Activated T-cell treated with anti-CD3 and anti-CD28 coated beads, Interleukin-2, amount 50 U/mL, for 1 hour (primary cell): ENCODE results near the gene CAMK1D.
"Not testable (repeated sequence)": the region's sequence is repeated elsewhere in the genome, so short reads cannot be mapped to it uniquely, and the experiment has no call there.

Experiments
- DNase-seq: peaks from one replicate; pipeline ENCODE4 v3.0.0-alpha.2; 2020

Gene CAMK1D

DNA sequence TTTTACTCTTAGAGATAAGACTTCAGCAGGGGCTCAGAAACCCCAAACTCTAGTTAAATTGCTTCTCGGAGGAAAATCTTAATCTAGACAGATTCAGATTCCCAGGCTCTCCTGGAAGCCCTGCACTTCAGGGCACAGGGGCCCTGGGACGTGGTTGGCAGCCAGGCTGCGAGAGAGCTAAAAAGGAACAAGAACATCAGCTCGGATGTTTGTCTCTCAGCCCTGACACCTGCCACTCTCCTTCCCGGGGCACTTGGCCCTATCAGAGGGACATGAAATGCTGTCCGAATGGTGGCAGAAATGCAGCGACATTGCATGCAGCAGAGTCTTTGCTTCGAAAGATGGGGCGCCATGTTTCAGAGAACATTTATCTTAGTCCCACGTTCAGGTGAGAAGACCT lies 485.4 kb downstream of the CAMK1D start:
- DNase-seq: no peak

DNA sequence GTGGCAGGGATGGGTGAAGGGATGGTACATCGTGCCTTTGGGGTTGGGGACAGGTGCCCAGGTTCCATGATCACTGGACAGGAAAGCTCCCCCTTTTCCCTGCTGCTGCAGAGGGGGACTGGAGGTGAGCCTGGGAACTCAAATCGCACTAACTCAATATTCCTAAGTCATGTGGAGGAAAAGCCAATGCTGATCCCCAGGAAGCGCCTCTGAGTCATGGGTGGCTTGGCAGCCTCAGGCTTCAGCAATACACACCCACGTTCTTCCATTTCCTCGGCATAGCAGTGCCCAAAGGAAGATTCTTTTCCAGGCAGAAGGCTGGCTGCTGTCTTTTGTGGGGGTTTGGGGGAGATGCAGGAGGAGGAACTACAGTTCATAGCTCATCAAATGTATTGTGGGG lies 486.4 kb downstream of the CAMK1D start:
- no peak for DNase-seq

DNA sequence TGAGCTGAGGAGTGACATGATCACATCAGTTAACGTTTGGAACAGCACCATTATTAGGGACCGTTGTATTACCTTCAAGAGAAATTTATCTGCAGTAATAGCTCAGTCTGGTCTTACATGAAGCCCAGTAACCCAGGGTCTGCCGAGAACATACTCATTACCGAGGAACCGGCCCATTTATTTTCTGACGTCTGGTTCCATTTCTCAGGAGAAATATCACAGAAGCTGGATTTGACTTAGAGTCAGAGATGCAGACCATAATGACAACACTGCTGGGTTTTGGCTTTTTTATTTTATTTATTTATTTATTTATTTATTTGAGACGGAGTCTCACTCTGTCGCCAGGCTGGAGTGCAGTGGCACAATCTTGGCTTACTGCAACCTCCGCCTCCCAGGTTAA lies 489.0 kb downstream of the CAMK1D start:
- no peak for DNase-seq

DNA sequence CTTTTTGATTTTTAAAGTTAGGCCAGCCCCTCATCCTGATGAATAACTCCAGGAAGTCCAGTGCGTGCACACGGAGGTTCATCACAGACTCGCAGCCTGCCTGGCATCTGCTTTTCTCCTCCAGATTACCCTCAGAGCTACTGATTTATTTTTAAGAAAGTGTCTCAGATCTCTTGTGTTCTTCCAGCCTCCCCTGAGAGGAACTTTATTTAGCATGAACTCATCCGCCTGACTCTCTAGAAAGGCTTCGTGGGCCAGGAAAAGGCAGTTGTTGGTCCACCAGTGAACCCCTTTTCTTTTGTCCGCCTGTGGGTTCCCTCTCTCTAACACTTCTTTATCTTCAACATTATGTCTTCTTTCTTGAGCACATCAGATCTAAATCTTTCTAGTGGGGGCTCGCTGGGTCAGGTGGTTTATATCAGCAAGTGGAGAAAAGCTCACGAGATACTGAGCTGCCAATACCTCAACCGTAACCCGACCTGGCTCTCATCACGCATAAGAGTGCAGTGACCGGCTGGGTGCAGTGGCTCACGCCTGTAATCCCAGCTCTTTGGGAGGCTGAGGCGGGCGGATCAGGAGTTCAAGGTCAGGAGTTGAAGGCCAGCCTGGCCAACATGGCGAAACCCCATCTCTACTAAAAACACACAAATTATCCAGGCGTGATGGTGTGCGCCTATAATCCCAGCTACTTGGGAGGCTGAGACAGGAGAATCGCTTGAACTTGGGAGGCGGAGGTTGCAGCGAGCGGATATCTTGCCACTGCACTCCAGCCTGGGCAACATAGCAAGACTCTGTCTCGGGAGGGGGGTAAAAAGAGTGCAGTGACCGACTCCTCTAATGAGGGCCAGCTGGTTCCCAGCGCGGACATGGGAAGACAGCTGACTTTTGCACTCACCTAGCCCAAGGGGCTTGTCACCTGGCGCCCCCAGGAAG lies 489.9 kb downstream of the CAMK1D start:
- no peak for DNase-seq

DNA sequence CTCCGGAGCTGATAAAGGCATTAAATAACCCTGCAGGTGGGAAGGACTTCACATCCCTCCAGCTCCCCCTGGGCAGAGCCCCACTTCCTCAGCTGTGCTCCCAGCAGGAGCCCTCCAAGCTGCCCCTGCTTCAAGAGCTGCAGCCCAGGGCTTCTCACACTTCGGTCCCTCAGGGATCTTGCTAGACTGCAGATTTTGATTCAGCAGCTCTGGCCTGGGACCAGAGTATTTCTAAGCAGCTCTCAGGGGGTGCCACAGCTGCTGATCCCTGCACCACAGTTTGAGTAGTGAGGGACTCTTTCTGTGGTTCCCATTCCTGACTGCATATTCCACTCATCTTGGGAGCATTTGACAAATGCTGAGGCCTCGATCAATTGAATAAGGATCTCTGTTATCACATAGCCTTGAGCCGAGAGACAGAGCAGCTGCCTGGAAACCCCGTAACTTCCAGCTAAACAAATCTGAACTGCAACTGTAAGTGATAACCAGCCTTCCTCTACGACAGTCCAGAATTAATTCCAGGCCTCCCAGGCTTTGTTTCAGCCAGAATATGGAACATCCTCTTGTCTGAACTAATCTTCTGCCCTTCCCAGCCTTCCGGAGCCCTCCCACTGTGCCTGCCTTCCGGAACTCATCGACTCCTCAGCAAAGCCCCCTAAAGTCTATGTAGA lies 490.7 kb downstream of the CAMK1D start:
- DNase-seq: no peak

DNA sequence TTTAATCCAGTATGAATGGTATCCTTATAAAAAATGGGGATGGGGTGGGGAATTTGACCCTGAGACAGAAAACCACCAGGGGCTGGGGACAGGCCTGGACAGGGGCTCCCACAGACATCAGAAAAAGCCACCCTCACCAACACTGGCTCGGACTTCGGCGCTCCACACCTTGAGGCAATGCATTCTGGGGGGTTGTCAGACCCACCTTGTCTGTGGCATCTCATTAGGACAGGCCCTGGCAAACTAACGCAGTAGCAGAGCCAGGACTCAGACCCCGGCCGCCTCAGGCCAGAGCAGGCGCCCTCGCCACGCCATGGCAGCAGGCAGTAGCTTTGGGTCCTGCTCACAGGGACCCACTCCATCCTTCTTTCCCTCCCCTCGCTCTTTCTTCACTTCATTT lies 492.1 kb downstream of the CAMK1D start:
- no peak for DNase-seq

DNA sequence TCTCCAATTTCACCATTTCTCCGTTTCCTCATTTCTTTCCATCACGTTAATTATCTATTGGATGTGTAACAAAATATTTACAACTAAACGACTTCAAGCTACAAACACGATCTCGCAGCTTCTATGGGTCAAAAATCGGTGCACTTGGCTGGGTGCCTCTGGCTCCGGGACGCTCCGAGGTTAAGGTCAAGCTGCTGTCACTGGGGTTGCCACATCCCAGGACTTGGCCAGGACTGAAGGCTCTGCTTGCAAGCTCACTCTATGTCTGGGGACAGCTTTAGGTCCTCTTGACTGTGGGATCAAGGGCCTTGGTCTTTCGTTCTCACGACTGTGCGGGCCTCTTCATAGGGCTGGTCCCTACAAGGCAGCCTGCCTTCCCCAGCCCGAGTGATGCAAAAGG lies 492.5 kb downstream of the CAMK1D start:
- DNase-seq: no peak

DNA sequence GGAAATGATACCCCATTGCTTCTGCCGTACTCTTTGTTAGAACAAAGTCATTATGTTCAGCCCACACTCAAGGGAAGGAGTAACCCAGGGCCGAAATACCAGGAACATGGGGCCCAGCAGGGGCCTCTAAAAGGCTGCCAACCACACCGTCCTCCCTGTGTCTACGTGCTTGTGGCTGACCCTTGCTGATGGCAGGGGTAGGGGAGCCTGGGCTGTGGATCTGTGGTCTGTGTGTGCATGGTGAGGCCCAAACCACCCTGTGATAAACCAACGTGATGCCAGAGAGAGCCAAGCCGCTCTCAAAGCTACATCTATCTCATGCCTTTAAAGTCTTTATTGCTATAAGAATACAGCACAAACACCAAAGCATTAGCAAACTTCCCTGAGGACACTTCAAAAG lies 493.0 kb downstream of the CAMK1D start:
- no peak for DNase-seq

DNA sequence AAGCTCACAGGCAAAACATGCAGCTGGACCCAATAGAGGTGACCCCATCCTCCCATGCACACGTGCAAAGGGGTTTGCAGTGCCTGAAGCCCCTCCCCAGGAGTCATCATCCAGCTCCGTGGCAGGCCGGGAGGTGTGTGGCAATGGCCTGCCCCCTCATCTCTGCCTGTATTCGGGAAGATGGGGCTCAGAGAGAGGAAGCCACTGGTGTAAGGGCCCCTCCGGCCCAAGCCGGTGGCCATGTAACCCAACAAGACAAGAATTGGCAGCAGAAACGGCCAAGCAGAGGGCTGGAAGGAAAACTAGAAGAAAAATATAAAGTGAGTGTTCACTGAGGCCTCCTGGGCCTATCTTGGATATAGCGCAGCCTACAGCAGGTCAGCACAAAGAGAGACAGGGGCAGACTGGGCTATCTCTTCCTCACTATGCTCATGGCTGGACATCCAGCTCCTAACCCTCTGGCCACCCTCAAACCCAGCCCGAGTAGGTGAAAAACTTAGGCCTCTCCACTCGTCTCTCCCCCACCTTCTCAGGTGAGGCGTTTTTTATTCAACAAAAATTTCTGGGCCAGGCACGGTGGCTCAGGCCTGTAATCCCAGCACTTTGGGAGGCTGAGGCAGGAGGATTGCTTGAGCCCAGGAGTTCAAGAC lies 494.1 kb downstream of the CAMK1D start:
- no peak for DNase-seq

DNA sequence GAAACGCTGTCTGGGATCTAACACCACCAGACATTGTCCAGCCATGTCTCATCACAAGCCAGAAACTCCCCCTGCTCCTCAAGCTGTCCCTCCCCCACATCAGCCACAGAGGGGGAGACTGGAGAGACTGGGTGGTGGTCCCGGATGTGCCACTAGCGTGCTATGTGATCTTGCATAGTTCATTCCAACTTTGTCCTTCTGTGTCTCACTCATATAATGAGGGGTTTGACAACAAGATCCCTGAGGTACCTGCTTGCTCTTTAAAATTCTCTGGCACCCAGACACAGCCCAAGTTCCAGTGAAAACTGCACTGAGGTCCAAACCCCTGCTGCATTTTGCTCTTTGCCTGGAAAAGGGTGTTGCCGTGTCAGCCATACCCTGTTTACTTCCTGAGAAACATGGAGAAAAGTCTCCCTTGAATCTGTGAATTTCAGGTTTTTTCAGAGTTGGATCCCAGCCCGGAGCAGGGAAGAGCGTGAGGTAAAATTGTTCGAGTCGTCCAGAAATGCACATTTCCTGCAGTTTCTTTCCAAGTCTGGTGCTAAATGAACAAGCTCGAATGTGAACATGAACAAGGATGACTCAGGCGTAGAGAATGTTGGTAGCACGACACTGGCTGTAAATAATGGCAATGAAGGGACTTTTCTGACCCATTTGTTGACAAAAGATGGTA lies 495.6 kb downstream of the CAMK1D start:
- no peak for DNase-seq

DNA sequence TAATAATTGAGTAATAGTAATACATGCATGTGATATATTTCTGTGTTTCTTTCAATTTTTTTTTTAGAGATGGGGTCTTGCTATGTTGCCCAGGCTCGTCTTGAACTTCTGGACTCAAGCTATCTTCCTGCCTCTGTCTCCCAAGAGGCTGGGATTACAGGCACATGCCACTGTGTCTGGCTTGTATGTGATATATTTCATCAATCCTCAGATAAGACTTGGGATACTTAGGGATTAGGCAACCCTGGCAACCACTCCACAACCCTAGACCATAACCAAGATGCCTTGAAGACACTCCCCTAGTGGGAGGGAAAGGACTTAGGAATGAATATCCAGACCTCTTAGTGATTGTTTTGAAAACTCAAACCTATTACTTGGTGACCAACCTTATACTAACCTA lies 497.4 kb downstream of the CAMK1D start:
- no peak for DNase-seq

DNA sequence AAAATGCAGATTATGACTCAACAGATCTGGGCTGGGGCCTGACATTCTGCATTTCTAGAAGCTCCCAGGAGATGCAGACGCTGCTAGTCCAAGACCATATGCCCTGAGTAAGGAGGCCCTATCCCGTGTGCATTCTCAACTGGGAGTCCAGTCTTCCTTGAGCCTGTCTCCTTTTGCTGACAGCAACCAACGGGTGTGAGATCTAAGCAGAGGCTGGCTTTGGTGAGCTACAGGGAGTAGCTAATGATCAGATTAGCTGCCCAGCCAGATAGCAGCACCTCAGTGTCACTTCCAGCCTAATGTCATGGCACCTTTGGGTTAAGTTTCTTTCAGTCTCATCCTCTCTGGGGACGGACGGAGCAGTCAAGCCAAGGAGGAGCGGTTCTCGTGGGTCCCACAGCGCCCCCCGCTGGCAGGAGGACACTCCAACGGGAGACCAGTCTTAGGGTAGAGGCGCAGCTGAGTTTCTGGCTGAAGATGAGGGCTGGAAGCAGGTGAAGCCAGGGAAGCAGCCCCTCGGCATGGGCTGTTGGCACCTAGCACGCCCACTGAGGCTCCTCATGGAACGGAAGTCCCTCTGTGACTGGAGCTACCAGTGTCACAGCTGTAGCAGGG lies 498.1 kb downstream of the CAMK1D start:
- no peak for DNase-seq

DNA sequence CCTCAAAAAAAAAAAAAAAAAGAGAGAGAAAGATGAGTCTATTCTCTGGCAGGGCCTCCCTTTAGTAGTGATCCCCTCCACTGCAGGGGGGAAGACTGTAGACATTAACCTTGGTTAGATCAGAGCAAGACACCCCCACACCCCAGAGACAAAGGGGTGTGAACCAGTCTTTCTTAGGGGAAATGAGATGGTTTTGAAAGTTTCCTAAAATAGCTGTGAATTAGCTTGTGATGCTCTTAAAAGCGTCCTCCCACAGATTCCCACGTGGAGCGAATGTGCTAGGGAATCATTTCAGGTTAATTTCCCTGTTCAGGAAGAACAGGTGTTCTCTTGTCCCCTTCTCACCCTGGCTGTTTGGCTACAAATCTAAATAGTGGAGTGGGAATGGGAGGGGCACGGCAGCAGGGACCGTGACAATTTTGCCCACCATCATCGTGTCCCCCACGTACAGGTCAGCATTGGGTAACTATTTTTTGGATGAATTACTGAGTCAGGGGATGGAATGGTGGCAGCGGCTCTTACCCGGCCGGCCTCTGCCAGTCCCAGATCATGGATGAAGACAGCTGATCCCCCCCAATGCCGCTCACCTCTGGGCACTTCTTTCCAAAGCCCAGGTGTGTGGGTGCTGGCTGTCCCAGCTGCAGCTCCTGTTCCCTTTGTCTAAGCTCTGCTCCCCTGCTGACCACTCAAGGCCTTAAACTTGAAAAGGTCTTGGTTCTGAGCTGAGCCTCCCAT lies 499.3 kb downstream of the CAMK1D start:
- no peak for DNase-seq

DNA sequence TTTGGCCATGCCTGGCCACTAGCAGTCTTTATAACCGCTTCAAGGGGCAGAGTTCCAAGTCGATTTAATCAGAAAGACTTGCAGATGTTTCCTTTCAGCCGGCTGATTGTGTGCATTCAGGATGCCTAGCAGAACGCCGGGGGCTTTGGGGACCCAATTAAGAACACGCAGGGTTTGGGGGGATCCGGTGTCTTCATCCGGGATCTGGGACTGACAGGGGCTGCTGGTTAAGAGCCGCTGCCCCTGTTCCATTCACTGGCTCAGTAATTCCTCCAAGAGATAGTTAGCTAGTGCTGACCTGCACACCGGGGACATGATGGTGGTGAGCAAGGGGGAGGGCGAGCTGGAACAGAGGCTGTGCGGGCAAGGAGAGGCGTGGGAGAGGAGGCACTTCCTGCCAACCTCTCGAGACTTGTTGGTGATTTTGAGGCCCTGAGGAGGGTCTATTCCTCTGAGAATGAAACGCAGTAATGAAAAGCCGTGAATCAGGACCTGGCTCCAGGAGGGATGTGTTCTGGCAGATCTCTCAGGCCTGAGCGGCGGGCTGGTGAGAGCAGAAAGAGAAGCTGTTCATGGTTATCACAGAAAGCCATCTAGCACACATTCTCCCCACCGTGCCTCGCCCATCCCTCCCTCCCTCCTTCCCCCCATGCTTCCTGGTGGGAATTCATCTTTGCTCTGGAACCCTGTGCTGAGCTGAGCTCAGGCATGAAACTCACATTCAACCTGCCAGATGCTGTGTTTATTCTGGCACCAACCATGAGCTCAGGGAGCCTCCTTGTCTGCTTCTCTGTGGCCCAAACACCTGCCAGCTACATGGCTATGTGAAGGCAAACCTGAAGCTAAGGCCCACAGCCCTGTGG lies 500.2 kb downstream of the CAMK1D start:
- no peak for DNase-seq

DNA sequence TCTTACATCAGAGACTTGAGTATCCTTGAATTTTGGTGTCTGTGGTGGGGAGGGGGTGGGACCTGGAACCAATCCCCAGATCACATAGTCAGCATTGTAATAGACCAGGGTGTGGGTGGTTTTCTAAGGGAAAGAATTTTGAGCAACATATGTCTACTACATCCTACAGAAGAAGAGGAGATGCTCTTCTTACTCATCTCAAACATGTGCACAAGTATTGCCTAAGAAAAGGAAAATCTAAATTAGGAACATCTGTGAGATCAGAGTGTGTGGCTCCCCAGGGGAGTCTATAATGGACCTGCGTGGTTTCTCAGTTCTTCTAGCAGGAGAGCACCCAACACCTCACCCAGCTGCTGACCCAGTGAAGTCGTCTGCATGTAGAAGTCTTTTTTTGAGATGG lies 503.3 kb downstream of the CAMK1D start:
- no peak for DNase-seq

DNA sequence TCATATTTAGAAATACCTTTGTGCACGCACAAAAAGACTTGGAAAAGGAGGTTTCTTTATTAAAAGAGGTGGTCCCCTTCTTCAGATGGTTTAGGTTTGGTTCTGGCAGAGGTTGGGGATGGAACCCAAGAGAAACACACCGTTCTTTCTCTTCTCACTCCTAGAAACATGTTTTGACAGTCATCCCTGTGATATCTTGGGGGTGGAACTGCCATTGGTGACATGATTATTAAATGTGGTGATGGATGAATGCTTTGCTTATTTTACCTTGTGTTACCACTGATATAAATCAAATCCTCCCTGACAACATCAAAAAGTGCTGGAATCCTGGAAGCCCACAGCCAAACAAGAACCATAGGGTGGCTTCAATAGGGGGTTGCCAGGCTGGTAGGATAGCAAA lies 505.6 kb downstream of the CAMK1D start:
- no peak for DNase-seq

DNA sequence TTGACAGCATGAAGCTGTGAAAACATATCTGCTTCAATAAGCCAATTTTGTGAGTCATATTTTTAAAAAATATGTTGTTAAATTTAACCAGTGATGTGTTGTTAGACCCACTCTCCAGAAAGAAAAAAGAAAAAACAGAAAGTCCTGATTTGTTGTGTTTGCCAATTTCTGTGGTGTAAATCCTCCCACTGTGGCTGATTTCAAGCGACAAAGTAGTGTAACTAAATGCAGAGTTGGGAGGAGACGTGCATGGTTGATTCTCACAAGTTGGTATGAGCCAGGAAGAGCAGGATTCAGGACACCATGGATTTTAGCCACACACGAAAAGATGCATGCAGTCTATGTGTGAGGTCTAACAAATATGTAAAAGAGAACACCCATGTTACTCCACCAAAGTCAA lies 513.1 kb downstream of the CAMK1D start:
- DNase-seq: no peak

DNA sequence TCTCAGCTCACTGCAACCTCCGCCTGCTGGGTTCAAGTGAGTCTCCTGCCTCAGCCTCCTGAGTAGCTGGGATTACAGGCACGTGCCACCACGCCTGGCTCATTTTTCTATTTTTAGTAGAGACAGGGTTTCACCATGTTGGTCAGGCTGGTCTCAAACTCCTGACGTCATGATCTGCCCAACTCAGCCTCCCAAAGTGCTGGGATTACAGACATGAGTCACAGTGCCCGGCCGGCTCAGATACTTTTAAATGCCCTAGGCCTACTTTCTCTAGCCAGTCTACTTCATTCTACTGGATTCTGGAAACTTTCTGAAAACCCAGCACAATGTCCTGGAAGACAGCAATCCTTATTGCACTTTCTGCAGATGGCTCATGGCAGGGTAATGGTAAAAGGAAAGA lies 516.2 kb downstream of the CAMK1D start:
- DNase-seq: not testable (repeated sequence)

DNA sequence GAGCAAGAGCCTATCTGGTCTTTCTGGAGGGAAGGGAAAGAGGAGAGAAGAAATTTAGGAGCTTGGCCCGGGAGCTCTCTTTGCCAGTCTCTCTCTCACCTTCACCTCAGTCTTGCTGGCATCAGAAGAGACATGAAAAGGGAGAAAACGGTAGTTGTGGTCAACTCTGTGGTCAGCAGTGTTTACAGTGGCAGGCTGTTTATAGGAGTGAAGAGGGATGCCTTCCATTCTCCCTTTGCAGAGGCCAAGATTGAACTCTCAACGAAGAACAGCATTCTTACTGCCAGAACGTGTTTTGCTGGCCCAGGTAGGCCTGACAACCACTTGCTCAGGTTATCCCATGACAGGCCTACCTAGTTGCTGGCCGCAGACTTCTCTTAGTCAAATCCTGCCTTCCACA lies 518.9 kb downstream of the CAMK1D start:
- no peak for DNase-seq

DNA sequence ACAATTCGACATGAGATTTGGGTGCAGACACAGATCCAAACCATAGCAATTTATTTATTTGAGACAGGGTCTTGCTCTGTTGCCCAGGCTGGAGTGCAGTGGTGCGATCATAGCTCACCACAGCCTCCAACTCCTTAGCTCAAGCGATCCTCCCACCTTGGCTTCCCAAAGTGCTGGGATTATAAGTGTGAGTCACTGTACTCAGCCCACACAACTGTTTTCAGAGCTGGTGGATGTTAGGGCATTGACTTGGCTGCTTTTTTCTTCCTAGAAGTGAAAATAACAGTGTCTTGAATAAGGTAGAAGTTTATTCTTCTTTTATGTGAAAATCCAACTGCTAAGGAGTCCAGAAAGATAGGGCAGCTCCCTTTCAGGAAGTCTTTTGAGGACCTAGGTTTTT lies 520.1 kb downstream of the CAMK1D start:
- DNase-seq: no peak

DNA sequence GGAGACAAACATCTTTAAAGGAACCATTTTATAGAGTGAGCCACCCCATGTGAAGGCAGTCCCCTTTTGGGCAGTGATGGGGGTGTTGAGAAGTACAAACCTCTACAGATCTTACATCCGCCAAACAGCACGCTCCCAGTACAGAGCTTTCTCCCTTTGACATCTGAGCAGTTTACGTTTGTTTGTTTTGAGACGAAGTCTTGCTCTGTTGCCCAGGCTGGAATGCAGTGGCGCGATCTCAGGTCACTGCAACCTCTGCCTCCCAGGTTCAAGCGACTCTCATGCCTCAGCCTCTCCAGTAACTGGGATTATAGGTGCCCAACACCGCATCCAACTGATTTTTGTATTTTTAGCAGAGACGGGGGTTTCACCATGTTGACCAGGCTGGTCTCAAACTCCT lies 523.2 kb downstream of the CAMK1D start:
- DNase-seq: no peak
